Mucosa of descending colon (tissue), 3 donors: ENCODE data around the gene DOK7. TPM values are rescaled to one million over a fixed set of nuclear protein-coding genes. Genes with fewer than 3 reads are reported as not detected.

Source experiments
- ATAC-seq: fragments of 200-7000 bp; cut with Tn5 transposase; one replicate; pipeline ENCODE4 v1.9.1; 2020; ENCODE audit warnings: mild to moderate bottlenecking, moderate library complexity
- DNase-seq, 3 donors: peaks; one replicate each; pipeline ENCODE4 v3.0.0-alpha.2; 2020
- H3K36me3 ChIP-seq: fragments of 200-600 bp; one replicate; pipeline ENCODE4 v1.8.0; 2021; ENCODE audit warnings: low read depth, mild to moderate bottlenecking
- H3K4me1 ChIP-seq: fragments of 200-600 bp; one replicate; pipeline ENCODE4 v1.8.0; 2021; ENCODE audit warnings: low read depth, mild to moderate bottlenecking
- H3K4me3 ChIP-seq: fragments of 200-600 bp; one replicate; pipeline ENCODE4 v1.8.0; 2021; ENCODE audit warnings: mild to moderate bottlenecking
- H3K9me3 ChIP-seq: fragments of 200-600 bp; one replicate; pipeline ENCODE4 v1.8.0; 2021; ENCODE audit warnings: mild to moderate bottlenecking
- CTCF ChIP-seq: fragments of 200-600 bp; IDR thresholded peaks from one replicate; pipeline ENCODE4 v1.8.0; 2022; ENCODE audit warnings: antibody characterized with exemption, mild to moderate bottlenecking
- intact Hi-C, 2 donors: fragments of 100-400 bp; cut with DNase I in 1 of 2; cut with micrococcal nuclease in 1 of 2; formaldehyde crosslinking; loops; one replicate each; pipeline versions ENCODE4 v1.11.0 to v1.11.1; 2022; cut with DNase I, micrococcal nuclease
- total RNA-seq, 3 donors: library from RNA; stranded (reverse); fragmentation: NEBNext Ultra II Directional in 2 of 3; extraction: Animal tissue kit (Norgen Biotek cat#: 25700) in 2 of 3; gene quantifications; one replicate each; pipeline versions ENCODE4 v1.2.1 to v1.2.4, GENCODE V29; 2021 to 2023
- donor health status: DM: no; HTN: no; CAD: no; lungs with moderate emphysema.
- donor health status: DM: no; HTN: no; CAD: no.
- donor health status: DM: no; HTN: yes; CAD: no.

Gene DOK7
- total RNA-seq, 3 donors from 2014 or later, result 0.28 to 0.61 (median 0.39) TPM

DNA sequence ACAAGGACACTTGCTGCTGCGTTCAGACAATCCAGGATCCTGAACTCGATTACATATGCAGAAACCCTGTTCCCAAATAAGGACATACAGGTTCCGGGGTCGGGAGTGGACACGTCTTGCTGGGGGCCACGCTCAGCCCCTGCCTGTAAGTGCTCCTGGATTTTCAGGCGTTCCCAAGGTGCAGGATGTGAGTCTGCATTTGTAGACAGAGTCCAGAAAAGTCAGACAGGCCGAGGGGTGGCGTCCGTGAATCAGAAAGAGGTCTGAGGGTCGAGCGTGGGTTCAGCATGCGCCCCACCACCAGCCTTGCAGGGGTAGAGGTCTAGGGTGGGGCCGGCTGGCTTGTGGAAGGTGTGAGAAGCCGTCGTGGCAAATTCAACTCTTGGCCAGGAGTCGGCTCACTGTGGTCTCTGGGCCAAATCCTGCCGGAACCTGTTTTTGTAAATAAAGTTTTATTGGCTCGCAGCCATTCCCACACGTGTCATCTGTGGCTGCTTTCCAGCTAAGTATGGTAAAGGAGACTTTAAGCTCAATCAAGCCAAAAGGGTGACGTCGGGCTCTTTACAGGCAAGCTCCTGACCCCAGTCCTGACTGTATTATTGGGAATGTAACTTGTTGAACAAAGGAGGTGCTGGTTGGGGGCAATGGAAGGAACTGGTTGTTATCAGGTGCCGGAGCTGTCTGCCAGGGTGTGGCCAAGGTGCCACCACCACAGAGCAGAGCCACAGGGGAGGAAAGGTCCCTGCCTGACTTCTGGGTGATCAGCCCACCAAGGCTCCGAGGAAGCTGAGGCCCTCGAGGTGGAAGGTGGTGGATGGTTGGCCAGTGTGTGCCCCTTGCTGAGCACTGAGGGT lies 7.4 kb downstream of the DOK7 start:
- peaks cover 8% of the 10 kb centered on the region for H3K4me1 ChIP-seq
- ATAC-seq, result peak; percentile 43
- H3K36me3 ChIP-seq, result no peaks in the 10 kb centered on the region
- DNase-seq, result peak; percentile 34 to 69 (median 46)
- no peak overlapping the region for H3K4me3 ChIP-seq
- H3K9me3 ChIP-seq, result no peaks in the 10 kb centered on the region
- TF ChIP-seq CTCF, result no peak
- intact Hi-C loops, result no loop called here

GRCh38 chr4:3471098-3471760 lies 8.1 kb downstream of the DOK7 start:
- Histone ChIP-seq H3K4me3 (no peak overlapping the region), H3K36me3 (no peaks in the 10 kb centered on the region), H3K9me3 (no peaks in the 10 kb centered on the region), H3K4me1 (peaks cover 8% of the 10 kb centered on the region)
- intact Hi-C loops, result no loop called here
- peak in 2 of 3 donors; percentile 18 to 40 for DNase-seq
- no peak for ATAC-seq
- no peak for TF ChIP-seq CTCF

GRCh38 chr4:3471886-3472285 lies 8.8 kb downstream of the DOK7 start:
- no peak for ATAC-seq
- peak in 2 of 3 donors; percentile 21 to 33 for DNase-seq
- intact Hi-C loops, result no loop called here
- TF ChIP-seq CTCF, result no peak
- Histone ChIP-seq H3K9me3 (no peaks in the 10 kb centered on the region), H3K36me3 (no peaks in the 10 kb centered on the region), H3K4me3 (no peak overlapping the region), H3K4me1 (peaks cover 8% of the 10 kb centered on the region)

DNA sequence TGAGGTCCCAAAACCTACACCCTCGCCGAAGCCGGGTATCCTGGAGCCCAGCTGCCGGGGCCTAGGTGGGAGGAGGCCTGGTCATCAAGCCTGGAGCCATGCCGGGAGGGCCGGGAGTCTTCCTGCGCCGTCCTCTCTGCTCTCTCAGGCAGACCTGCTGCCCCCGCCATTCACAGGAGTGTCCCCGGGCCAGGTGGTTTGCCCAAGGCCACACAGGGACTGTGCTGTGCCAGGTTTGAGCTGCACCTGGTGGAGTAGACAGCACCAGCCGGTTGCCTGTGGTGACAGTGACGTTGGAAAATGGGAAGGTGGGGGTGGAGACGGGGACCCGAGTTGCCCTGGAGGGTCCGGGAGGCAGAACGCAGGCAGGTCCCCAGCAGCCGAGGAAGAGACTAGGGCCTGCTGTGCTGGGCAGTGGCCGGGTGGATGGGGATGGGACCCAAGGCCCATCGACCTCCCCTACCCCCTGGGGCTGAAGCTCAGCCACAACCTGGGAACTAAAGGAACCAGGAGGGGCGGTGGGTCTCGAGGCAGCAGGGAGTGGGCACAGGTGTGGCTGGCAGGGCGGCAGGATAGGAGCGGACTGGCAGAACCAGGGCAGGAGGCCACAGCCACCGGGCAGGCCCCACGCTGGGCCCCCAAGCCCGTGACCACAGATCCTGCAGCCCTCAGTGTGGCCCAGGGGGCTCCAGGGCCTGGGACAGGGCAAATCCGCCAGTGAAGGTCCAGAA lies 9.5 kb downstream of the DOK7 start:
- H3K9me3 ChIP-seq, result no peaks in the 10 kb centered on the region
- ATAC-seq (peak; percentile 12), DNase-seq (peak in 2 of 3 donors; percentile 21 to 38)
- intact Hi-C loops, result no loop called here
- H3K36me3 ChIP-seq, result no peaks in the 10 kb centered on the region
- no peak for TF ChIP-seq CTCF
- no peak overlapping the region for H3K4me3 ChIP-seq
- H3K4me1 ChIP-seq, result peaks cover 8% of the 10 kb centered on the region

DNA sequence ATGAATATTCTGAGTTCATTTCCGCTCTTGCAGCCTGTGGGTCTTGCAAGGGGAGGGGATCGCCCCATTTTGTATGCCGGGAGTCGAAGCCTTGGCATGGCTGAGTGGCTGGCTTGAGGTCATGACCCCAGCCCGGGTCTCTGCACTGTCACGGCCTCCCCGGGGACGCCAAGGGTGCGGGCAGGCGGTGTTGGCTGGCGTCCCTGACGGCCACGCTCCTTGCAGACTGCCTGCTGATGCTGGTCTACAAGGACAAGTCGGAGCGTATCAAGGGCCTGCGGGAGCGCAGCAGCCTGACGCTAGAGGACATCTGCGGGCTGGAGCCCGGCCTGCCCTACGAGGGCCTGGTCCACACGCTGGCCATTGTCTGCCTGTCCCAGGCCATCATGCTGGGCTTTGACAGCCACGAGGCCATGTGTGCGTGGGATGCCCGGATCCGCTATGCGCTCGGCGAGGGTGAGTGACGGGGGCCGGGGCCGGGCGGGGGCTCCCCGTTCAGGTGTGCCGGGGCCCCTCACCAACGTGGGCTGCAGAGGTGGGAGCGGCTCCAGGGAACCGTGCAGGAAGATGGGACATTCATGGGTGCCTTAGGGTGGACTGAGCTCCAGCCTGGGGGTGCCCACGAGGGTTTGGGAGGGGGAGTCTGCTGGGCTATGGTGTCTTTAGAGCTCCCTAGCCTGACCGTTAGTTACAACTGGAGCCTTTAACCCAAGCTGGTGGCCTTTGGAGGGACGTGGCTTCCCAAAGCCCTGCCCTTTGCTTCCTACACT lies 10.3 kb downstream of the DOK7 start:
- H3K36me3 ChIP-seq, result no peaks in the 10 kb centered on the region
- no peak for ATAC-seq
- H3K4me3 ChIP-seq, result no peak overlapping the region
- H3K9me3 ChIP-seq, result no peaks in the 10 kb centered on the region
- TF ChIP-seq CTCF, result no peak
- intact Hi-C loops, result no loop called here
- H3K4me1 ChIP-seq, result peaks cover 8% of the 10 kb centered on the region
- peak in 1 of 3 donors; percentile 44 for DNase-seq
